C4-2B (cell line): ENCODE results near the gene KCNT1.

Experiments used
- ZFX ChIP-seq: fragments of 450-650 bp; IDR thresholded peaks from 2 replicates; pipeline ENCODE4 v1.6.1; 2017
- TF ChIP-seq, protein P1 (sequence below): fragments of 450-650 bp; conservative IDR thresholded peaks from 2 replicates; pipeline ENCODE4 v1.5.1; 2017; ENCODE audit warnings: mild to moderate bottlenecking

DNA sequence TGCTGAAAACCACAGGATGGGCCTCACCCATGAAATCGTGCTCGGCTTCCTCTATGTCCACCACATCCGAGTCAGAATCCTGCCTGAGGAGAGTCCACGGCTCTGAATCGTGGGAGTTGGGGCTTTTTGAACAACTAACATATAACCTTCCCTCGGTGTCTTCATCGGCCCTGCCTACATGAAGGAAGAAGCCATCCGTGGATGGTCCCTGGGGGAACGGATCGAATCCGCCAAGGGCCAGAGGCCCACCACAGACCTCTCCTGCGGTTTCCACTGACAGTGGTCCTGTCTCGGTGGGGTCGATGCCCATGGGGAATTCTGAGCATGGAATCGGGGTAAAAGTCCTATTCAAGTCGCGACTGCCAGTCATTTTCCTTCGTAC is 120.4 kb downstream of the KCNT1 start:
- TF ChIP-seq, protein P1, sequence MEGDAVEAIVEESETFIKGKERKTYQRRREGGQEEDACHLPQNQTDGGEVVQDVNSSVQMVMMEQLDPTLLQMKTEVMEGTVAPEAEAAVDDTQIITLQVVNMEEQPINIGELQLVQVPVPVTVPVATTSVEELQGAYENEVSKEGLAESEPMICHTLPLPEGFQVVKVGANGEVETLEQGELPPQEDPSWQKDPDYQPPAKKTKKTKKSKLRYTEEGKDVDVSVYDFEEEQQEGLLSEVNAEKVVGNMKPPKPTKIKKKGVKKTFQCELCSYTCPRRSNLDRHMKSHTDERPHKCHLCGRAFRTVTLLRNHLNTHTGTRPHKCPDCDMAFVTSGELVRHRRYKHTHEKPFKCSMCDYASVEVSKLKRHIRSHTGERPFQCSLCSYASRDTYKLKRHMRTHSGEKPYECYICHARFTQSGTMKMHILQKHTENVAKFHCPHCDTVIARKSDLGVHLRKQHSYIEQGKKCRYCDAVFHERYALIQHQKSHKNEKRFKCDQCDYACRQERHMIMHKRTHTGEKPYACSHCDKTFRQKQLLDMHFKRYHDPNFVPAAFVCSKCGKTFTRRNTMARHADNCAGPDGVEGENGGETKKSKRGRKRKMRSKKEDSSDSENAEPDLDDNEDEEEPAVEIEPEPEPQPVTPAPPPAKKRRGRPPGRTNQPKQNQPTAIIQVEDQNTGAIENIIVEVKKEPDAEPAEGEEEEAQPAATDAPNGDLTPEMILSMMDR = no peak
- no peak for TF ChIP-seq ZFX
